Body of pancreas (tissue), 4 donors: ENCODE measurements around the gene BARD1.

ENCODE experiments used
- CTCF ChIP-seq, 7 experiments: fragments of 450-650 bp in 4 of 7; fragments of 200-600 bp in 3 of 7; sonication (generic) in 3 of 7; IDR thresholded peaks; one replicate each; pipeline ENCODE4 v1.5.1; 2016 to 2019; ENCODE audit warnings: antibody characterized with exemption in 7 of 7
- POLR2A ChIP-seq, 3 donors: fragments of 450-650 bp; IDR thresholded peaks; one replicate each; pipeline ENCODE4 v1.6.1; 2016; ENCODE audit warnings: antibody characterized with exemption in 3 of 3, mild to moderate bottlenecking in 2 of 3

GRCh38 chr2:214856137-214856536 lies 46.7 kb upstream of the BARD1 start:
- TF ChIP-seq CTCF (IDR thresholded peaks at IDR 0.05) (no peak), POLR2A (IDR thresholded peaks at IDR 0.05) (no peak)
